CD14-positive monocyte (primary cell): Measurements from ENCODE around the gene GABBR1. TPM values are rescaled to one million over a fixed set of nuclear protein-coding genes. Genes with fewer than 3 reads are reported as not detected.

ENCODE experiments used
- DNase-seq, 3 donors: peaks; one replicate each; pipeline ENCODE4 v3.0.0-alpha.2; 2011 to 2022
- H2AFZ ChIP-seq: 2 replicates; pipeline ENCODE4 v1.6.0; 2012; ENCODE audit warnings: mild to moderate bottlenecking, low read depth, low read length, inconsistent platforms; ENCODE audit not compliant: insufficient read depth, poor library complexity, severe bottlenecking
- H3K27ac ChIP-seq, 2 donors: 1 replicate in 1 of 2; 2 replicates in 1 of 2; pipeline ENCODE4 v1.5.1; 2012 to 2013; ENCODE audit warnings: low read length in 2 of 2, control low read depth in 1 of 2, inconsistent platforms in 1 of 2, low read depth in 1 of 2, mild to moderate bottlenecking in 1 of 2
- H3K27me3 ChIP-seq, 2 donors: one replicate each; pipeline versions ENCODE4 v1.6.0 to v1.6.1; 2011 to 2013; ENCODE audit warnings: low read length in 2 of 2; ENCODE audit not compliant: control insufficient read depth in 2 of 2, insufficient read depth in 2 of 2
- H3K36me3 ChIP-seq, 2 donors: replicated peaks in 1 of 2; 1 replicate in 1 of 2; 2 replicates in 1 of 2; pipeline versions ENCODE4 v1.5.1 to v1.6.1; 2012 to 2013; ENCODE audit warnings: low read length in 2 of 2, control low read depth in 1 of 2, inconsistent platforms in 1 of 2, mild to moderate bottlenecking in 1 of 2; ENCODE audit not compliant: insufficient read depth in 2 of 2, control insufficient read depth in 1 of 2
- H3K4me1 ChIP-seq, 2 donors: 1 replicate in 1 of 2; 2 replicates in 1 of 2; pipeline versions ENCODE4 v1.5.1 to v1.6.1; 2012 to 2013; ENCODE audit warnings: low read length in 2 of 2, control low read depth in 1 of 2, inconsistent platforms in 1 of 2, mild to moderate bottlenecking in 1 of 2, moderate library complexity in 1 of 2; ENCODE audit not compliant: insufficient read depth in 2 of 2, control insufficient read depth in 1 of 2
- H3K4me2 ChIP-seq: replicated peaks from 2 replicates; pipeline ENCODE3; 2012; ENCODE audit warnings: low read length, moderate library complexity, mild to moderate bottlenecking; ENCODE audit not compliant: poor library complexity, severe bottlenecking; ENCODE audit errors: extremely low read depth
- H3K4me3 ChIP-seq, 3 experiments: fragments of 200-600 bp in 1 of 3; sonication (generic) in 1 of 3; replicated peaks in 1 of 3; 1 replicate in 2 of 3; 2 replicates in 1 of 3; pipeline ENCODE4 v1.5.1; 2011 to 2013; ENCODE audit warnings: low read length in 3 of 3, mild to moderate bottlenecking in 3 of 3, control low read depth in 2 of 3, low read depth in 2 of 3, inconsistent platforms in 1 of 3, moderate library complexity in 1 of 3
- H3K79me2 ChIP-seq: 2 replicates; pipeline ENCODE4 v1.6.0; 2012; ENCODE audit warnings: mild to moderate bottlenecking, control low read depth, inconsistent platforms, low read length, moderate library complexity; ENCODE audit not compliant: insufficient read depth
- H3K9ac ChIP-seq: 2 replicates; pipeline ENCODE4 v1.6.0; 2017; ENCODE audit warnings: low read length, mild to moderate bottlenecking; ENCODE audit not compliant: insufficient read depth, poor library complexity, severe bottlenecking
- H3K9me3 ChIP-seq, 2 donors: replicated peaks in 1 of 2; 1 replicate in 1 of 2; 2 replicates in 1 of 2; pipeline versions ENCODE4 v1.5.1 to v1.6.1; 2012 to 2013; ENCODE audit warnings: low read length in 2 of 2, control low read depth in 1 of 2; ENCODE audit not compliant: control insufficient read depth in 1 of 2, insufficient read depth in 1 of 2
- H4K20me1 ChIP-seq: 2 replicates; pipeline ENCODE4 v1.6.0; 2012; ENCODE audit warnings: mild to moderate bottlenecking, low read length, control low read depth, moderate library complexity; ENCODE audit not compliant: insufficient read depth
- H3K27ac Mint-ChIP-seq, 7 donors: one replicate each; pipeline ENCODE4 v1.8.0; 2020; ENCODE audit warnings: mild to moderate bottlenecking in 7 of 7, mixed read lengths in 7 of 7, moderate library complexity in 6 of 7, inconsistent platforms in 2 of 7
- H3K27me3 Mint-ChIP-seq, 3 donors: one replicate each; pipeline ENCODE4 v1.8.0; 2021 to 2022; ENCODE audit warnings: low read depth in 3 of 3, mild to moderate bottlenecking in 3 of 3, mixed read lengths in 3 of 3, moderate library complexity in 3 of 3, inconsistent platforms in 1 of 3
- H3K36me3 Mint-ChIP-seq, 2 donors: one replicate each; pipeline ENCODE4 v1.8.0; 2020; ENCODE audit warnings: mixed read lengths in 2 of 2, inconsistent platforms in 1 of 2, mild to moderate bottlenecking in 1 of 2
- H3K4me1 Mint-ChIP-seq: one replicate; pipeline ENCODE4 v1.8.0; 2020; ENCODE audit warnings: mild to moderate bottlenecking, mixed read lengths
- H3K4me3 Mint-ChIP-seq, 2 donors: one replicate each; pipeline ENCODE4 v1.8.0; 2020; ENCODE audit warnings: mild to moderate bottlenecking in 2 of 2, mixed read lengths in 2 of 2, moderate library complexity in 1 of 2
- H3K9me3 Mint-ChIP-seq, 7 donors: one replicate each; pipeline ENCODE4 v1.8.0; 2020 to 2022; ENCODE audit warnings: mixed read lengths in 7 of 7, mild to moderate bottlenecking in 6 of 7, moderate library complexity in 6 of 7, inconsistent platforms in 2 of 7
- CTCF ChIP-seq: fragments of 200-600 bp; IDR thresholded peaks from one replicate; pipeline ENCODE4 v1.8.0; 2022; ENCODE audit warnings: antibody characterized with exemption, mild to moderate bottlenecking
- WGBS: methylation state at CpG from one replicate; pipeline ENCODE4 v1.1.5; 2013; ENCODE audit warnings: missing lambda C conversion rate; ENCODE audit not compliant: insufficient coverage; 5-methylcytosine and 5-hydroxymethylcytosine counted together
- intact Hi-C, 2 donors: fragments of 100-400 bp; cut with micrococcal nuclease; formaldehyde crosslinking; loops; one replicate each; pipeline versions ENCODE4 v1.15.0 to v1.15.1; 2023
- polyA plus RNA-seq, 3 donors: library from polyadenylated mRNA; depleted of rRNA in 1 of 3; unstranded in 2 of 3; stranded (reverse) in 1 of 3; fragments of 300-500 nt in 2 of 3; fragments of >200 nt in 1 of 3; fragmentation: Illumina TruSeq in 2 of 3; gene quantifications; 1 replicate in 2 of 3; 2 replicates in 1 of 3; pipeline ENCODE4 v1.2.3, GENCODE V29; 2012 to 2021

Gene GABBR1
- polyA plus RNA-seq, 3 donors = 0.91 to 228 (median 1.8) TPM

GRCh38 chr6:29598172-29598747 is 34.7 kb downstream of the GABBR1 start:
- WGBS = 88% methylated on average over 1 of the region's 2 CpGs

GRCh38 chr6:29597184-29597583 is 35.8 kb downstream of the GABBR1 start:
- Histone ChIP-seq H3K4me3 (no peak overlapping the region), H2AFZ (no peak overlapping the region), H3K36me3 (peaks cover 0 to 13% of the 10 kb centered on the region in 2 donors), H3K4me2 (no peak overlapping the region), H3K9ac (no peak overlapping the region), H3K4me1 (no peaks in the 10 kb centered on the region), H3K27ac (no peak overlapping the region), H4K20me1 (no peaks in the 10 kb centered on the region), H3K27me3 (no peaks in the 10 kb centered on the region), H3K79me2 (no peaks in the 10 kb centered on the region), H3K9me3 (no peaks in the 10 kb centered on the region)
- Mint-ChIP-seq H3K4me3 (no peak overlapping the region), H3K4me1 (no peaks in the 10 kb centered on the region), H3K27ac (no peak overlapping the region), H3K27me3 (peaks cover 2 to 8% (median 5%) of the 10 kb centered on the region in 3 donors), H3K36me3 (peaks cover 3 to 7% of the 10 kb centered on the region in 2 donors), H3K9me3 (no peaks in the 10 kb centered on the region)
- WGBS = no CpG with 5 or more reads among the region's 2 CpGs
- intact Hi-C loops = no loop called here
- no peak for DNase-seq
- TF ChIP-seq CTCF = no peak

More at GRCh38 chr6:29598172-29598747, 34.7 kb downstream of the GABBR1 start:
- H3K9ac ChIP-seq = no peak overlapping the region
- intact Hi-C loops = no loop called here
- H3K4me3 ChIP-seq = no peak overlapping the region
- H3K4me1 ChIP-seq = no peaks in the 10 kb centered on the region
- no peaks in the 10 kb centered on the region for H3K9me3 Mint-ChIP-seq
- peaks cover 13 to 16% of the 10 kb centered on the region in 2 donors for H3K36me3 Mint-ChIP-seq
- no peak for TF ChIP-seq CTCF
- no peaks in the 10 kb centered on the region for H3K4me1 Mint-ChIP-seq
- H3K27me3 Mint-ChIP-seq = peaks cover 4 to 8% (median 5%) of the 10 kb centered on the region in 3 donors
- no peaks in the 10 kb centered on the region for H3K79me2 ChIP-seq
- no peaks in the 10 kb centered on the region for H3K9me3 ChIP-seq
- H2AFZ ChIP-seq = no peak overlapping the region
- H3K27ac Mint-ChIP-seq = no peak overlapping the region
- H3K36me3 ChIP-seq = peaks cover 0 to 24% of the 10 kb centered on the region in 2 donors
- no peaks in the 10 kb centered on the region for H4K20me1 ChIP-seq
- no peak overlapping the region for H3K27ac ChIP-seq
- no peak for DNase-seq
- no peak overlapping the region for H3K4me3 Mint-ChIP-seq
- H3K27me3 ChIP-seq = no peaks in the 10 kb centered on the region
- H3K4me2 ChIP-seq = no peak overlapping the region
